ENCODE measurements around the gene SPEF2. TPM values are rescaled to one million over a fixed set of nuclear protein-coding genes. Genes with fewer than 3 reads are reported as not detected.

Gene SPEF2
- total and polyA plus RNA-seq, 2 donors (not counting 1 experiment from before 2014, with no cell fraction given), result 0.31 to 0.59 TPM

GRCh38 chr5:35819668-35820067 lies 202.0 kb downstream of the SPEF2 start:
- ATAC-seq (ENCODE audit: low read depth), result no peak
- Histone ChIP-seq H4K20me1 (ENCODE audit: control insufficient read depth, insufficient read depth, low read length, poor library complexity, severe bottlenecking) (no peaks in the 10 kb centered on the region), H2AFZ (ENCODE audit: insufficient read depth, low read depth, low read length, poor library complexity, severe bottlenecking) (no peak overlapping the region), H3K79me2 (ENCODE audit: control insufficient read depth, insufficient read depth, low read length) (no peaks in the 10 kb centered on the region), H3K9me3 (ENCODE audit: control extremely low read depth in 1 of 3, control insufficient read depth in 2 of 3, insufficient read depth in 1 of 3, low read length in 2 of 3) (no peaks in the 10 kb centered on the region), H3K4me2 (replicated peaks; ENCODE audit: low read depth, low read length, poor library complexity, severe bottlenecking) (no peak overlapping the region), H3K36me3 (replicated peaks in 1 of 2; ENCODE audit: control extremely low read depth in 1 of 2, control insufficient read depth in 1 of 2, extremely low read depth in 1 of 2, insufficient read depth in 2 of 2, low read length in 1 of 2) (no peaks in the 10 kb centered on the region), H3K27me3 (replicated peaks in 1 of 4; ENCODE audit: control extremely low read depth in 1 of 4, control insufficient read depth in 3 of 4, insufficient read depth in 4 of 4, low read length in 3 of 4) (no peaks in the 10 kb centered on the region), H3K4me1 (ENCODE audit: control insufficient read depth in 2 of 2, insufficient read depth in 2 of 2, low read length in 2 of 2) (no peaks in the 10 kb centered on the region), H3K27ac (ENCODE audit: low read length in 2 of 2) (no peak overlapping the region), H3K4me3 (ENCODE audit: control extremely low read depth in 1 of 5, extremely low read depth in 1 of 5, insufficient read depth in 1 of 5, low read depth in 2 of 5, low read length in 4 of 5) (no peak overlapping the region), H3K9ac (ENCODE audit: low read length) (no peak overlapping the region)
- no peak overlapping the region for H3K4me3 Mint-ChIP-seq
- POLR2A ChIA-PET, result no interaction called here
- no peak overlapping the region for H3K27ac Mint-ChIP-seq
- DNase-seq, result no peak
- intact Hi-C loops (cut with micrococcal nuclease), result no loop called here
- WGBS (ENCODE audit: insufficient coverage), result no CpG with 5 or more reads among the region's 1 CpG
- no peak for TF ChIP-seq EZH2 (IDR thresholded peaks at IDR 0.05; ENCODE audit: borderline replicate concordance, insufficient read depth, low read depth, low read length, poor library complexity, severe bottlenecking)
- TF ChIP-seq, protein P1, sequence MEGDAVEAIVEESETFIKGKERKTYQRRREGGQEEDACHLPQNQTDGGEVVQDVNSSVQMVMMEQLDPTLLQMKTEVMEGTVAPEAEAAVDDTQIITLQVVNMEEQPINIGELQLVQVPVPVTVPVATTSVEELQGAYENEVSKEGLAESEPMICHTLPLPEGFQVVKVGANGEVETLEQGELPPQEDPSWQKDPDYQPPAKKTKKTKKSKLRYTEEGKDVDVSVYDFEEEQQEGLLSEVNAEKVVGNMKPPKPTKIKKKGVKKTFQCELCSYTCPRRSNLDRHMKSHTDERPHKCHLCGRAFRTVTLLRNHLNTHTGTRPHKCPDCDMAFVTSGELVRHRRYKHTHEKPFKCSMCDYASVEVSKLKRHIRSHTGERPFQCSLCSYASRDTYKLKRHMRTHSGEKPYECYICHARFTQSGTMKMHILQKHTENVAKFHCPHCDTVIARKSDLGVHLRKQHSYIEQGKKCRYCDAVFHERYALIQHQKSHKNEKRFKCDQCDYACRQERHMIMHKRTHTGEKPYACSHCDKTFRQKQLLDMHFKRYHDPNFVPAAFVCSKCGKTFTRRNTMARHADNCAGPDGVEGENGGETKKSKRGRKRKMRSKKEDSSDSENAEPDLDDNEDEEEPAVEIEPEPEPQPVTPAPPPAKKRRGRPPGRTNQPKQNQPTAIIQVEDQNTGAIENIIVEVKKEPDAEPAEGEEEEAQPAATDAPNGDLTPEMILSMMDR (IDR thresholded peaks at IDR 0.05), result no peak
- CTCF ChIA-PET, result no interaction called here
- no peaks in the 10 kb centered on the region for H3K27me3 Mint-ChIP-seq
- no peaks in the 10 kb centered on the region for H3K9me3 Mint-ChIP-seq (ENCODE audit: insufficient read depth)
- no peaks in the 10 kb centered on the region for H3K4me1 Mint-ChIP-seq

- Histone ChIP-seq H3K27me3 (replicated peaks in 1 of 4; ENCODE audit: control extremely low read depth in 1 of 4, control insufficient read depth in 3 of 4, insufficient read depth in 4 of 4, low read length in 3 of 4) (no peaks in the 10 kb centered on the region), H3K4me1 (ENCODE audit: control insufficient read depth in 2 of 2, insufficient read depth in 2 of 2, low read length in 2 of 2) (no peaks in the 10 kb centered on the region), H4K20me1 (ENCODE audit: control insufficient read depth, insufficient read depth, low read length, poor library complexity, severe bottlenecking) (no peaks in the 10 kb centered on the region), H3K4me2 (replicated peaks; ENCODE audit: low read depth, low read length, poor library complexity, severe bottlenecking) (no peak overlapping the region), H3K36me3 (replicated peaks in 1 of 2; ENCODE audit: control extremely low read depth in 1 of 2, control insufficient read depth in 1 of 2, extremely low read depth in 1 of 2, insufficient read depth in 2 of 2, low read length in 1 of 2) (no peaks in the 10 kb centered on the region), H3K9ac (ENCODE audit: low read length) (no peak overlapping the region), H3K27ac (ENCODE audit: low read length in 2 of 2) (no peak overlapping the region), H3K9me3 (ENCODE audit: control extremely low read depth in 1 of 3, control insufficient read depth in 2 of 3, insufficient read depth in 1 of 3, low read length in 2 of 3) (no peaks in the 10 kb centered on the region), H3K79me2 (ENCODE audit: control insufficient read depth, insufficient read depth, low read length) (no peaks in the 10 kb centered on the region), H3K4me3 (ENCODE audit: control extremely low read depth in 1 of 5, extremely low read depth in 1 of 5, insufficient read depth in 1 of 5, low read depth in 2 of 5, low read length in 4 of 5) (no peak overlapping the region), H2AFZ (ENCODE audit: insufficient read depth, low read depth, low read length, poor library complexity, severe bottlenecking) (no peak overlapping the region)
- no peak for DNase-seq
- Mint-ChIP-seq H3K4me1 (no peaks in the 10 kb centered on the region), H3K27ac (no peak overlapping the region), H3K9me3 (ENCODE audit: insufficient read depth) (no peaks in the 10 kb centered on the region), H3K27me3 (no peaks in the 10 kb centered on the region), H3K4me3 (no peak overlapping the region)
- ChIA-PET POLR2A (no interaction called here), CTCF (no interaction called here)
- TF ChIP-seq, protein P1 (IDR thresholded peaks at IDR 0.05), result no peak
- TF ChIP-seq EZH2 (IDR thresholded peaks at IDR 0.05; ENCODE audit: borderline replicate concordance, insufficient read depth, low read depth, low read length, poor library complexity, severe bottlenecking), result no peak
- ATAC-seq (ENCODE audit: low read depth), result no peak
- intact Hi-C loops (cut with micrococcal nuclease), result no loop called here
- WGBS (ENCODE audit: insufficient coverage), result 12% methylated on average over 3 of the region's 4 CpGs
Measured at GRCh38 chr5:35820735-35821134, 203.1 kb downstream of the SPEF2 start.
